ENCODE data around the gene INPP1.

Gene INPP1

DNA sequence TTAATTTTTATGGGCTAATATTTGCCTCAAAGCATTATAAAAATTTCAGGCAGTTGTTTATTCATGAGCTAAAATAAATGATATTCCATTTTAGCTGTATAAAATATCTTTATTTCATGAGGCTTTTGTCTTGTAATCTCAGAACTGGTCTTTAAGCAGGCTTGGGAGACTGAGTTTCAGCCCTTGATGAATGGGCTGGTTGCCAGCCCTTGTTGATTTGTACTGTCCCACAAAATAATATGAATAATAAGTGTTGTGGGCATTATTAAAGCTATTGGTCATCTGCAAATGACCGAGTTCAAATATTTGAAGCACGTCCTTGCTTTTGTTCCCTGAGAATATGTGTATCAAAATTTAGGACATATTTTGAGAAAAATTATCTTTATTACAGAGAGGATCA is 18.2 kb downstream of the INPP1 start:
- no peaks in the 10 kb centered on the region for H3K36me3 ChIP-seq (ENCODE audit: insufficient read depth, low read length)
- H3K4me3 ChIP-seq (ENCODE audit: low read depth in 1 of 2, low read length in 2 of 2), result no peak overlapping the region
- H3K9me3 ChIP-seq (ENCODE audit: insufficient read depth, low read length, severe bottlenecking), result no peaks in the 10 kb centered on the region
- DNase-seq (no peak), ATAC-seq (ENCODE audit: insufficient read depth, low read depth) (no peak)
- no peak overlapping the region for H3K9ac ChIP-seq (ENCODE audit: low read depth, low read length)
- no peak overlapping the region for H3K27ac ChIP-seq (ENCODE audit: low read length)
- H3K27me3 ChIP-seq (ENCODE audit: insufficient read depth, low read length, poor library complexity), result no peaks in the 10 kb centered on the region
- H2AFZ ChIP-seq (ENCODE audit: low read depth, low read length), result no peak overlapping the region
- H3K79me2 ChIP-seq (ENCODE audit: insufficient read depth, low read length), result no peaks in the 10 kb centered on the region
- peaks cover 22% of the 10 kb centered on the region for H3K4me1 ChIP-seq (ENCODE audit: insufficient read depth, low read length)
- no peaks in the 10 kb centered on the region for H4K20me1 ChIP-seq (ENCODE audit: insufficient read depth, low read length)
- TF ChIP-seq, protein P1, sequence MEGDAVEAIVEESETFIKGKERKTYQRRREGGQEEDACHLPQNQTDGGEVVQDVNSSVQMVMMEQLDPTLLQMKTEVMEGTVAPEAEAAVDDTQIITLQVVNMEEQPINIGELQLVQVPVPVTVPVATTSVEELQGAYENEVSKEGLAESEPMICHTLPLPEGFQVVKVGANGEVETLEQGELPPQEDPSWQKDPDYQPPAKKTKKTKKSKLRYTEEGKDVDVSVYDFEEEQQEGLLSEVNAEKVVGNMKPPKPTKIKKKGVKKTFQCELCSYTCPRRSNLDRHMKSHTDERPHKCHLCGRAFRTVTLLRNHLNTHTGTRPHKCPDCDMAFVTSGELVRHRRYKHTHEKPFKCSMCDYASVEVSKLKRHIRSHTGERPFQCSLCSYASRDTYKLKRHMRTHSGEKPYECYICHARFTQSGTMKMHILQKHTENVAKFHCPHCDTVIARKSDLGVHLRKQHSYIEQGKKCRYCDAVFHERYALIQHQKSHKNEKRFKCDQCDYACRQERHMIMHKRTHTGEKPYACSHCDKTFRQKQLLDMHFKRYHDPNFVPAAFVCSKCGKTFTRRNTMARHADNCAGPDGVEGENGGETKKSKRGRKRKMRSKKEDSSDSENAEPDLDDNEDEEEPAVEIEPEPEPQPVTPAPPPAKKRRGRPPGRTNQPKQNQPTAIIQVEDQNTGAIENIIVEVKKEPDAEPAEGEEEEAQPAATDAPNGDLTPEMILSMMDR (IDR thresholded peaks at IDR 0.05; ENCODE audit: borderline replicate concordance, extremely low read depth, low read length, poor library complexity, severe bottlenecking), result no peak
- TF ChIP-seq EZH2 (IDR thresholded peaks at IDR 0.05; ENCODE audit: borderline replicate concordance, low read depth, low read length, severe bottlenecking), result no peak
- no peak overlapping the region for H3K4me2 ChIP-seq (ENCODE audit: insufficient read depth, low read length)

DNA sequence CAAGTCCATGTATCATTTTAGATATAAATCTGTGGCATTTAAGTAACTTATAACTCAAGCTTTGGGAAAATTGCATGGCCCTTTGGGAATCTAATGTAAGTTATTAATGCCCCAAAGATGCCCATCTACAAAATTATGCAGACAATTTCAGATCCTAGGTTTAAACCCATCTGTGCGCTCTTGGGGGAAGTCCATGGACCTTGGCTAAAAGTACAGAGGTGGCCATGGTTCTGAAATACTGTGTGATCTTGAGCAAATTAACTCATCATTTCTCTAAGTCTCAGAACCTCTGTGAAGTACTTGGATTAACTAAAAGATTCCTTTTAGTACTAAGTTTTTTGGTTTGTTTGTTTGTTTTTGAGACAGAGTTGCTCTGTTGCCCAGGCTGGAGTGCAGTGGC is 19.5 kb downstream of the INPP1 start:
- Histone ChIP-seq H3K9me3 (ENCODE audit: insufficient read depth, low read length, severe bottlenecking) (no peaks in the 10 kb centered on the region), H3K4me3 (ENCODE audit: low read depth in 1 of 2, low read length in 2 of 2) (no peak overlapping the region), H3K79me2 (ENCODE audit: insufficient read depth, low read length) (no peaks in the 10 kb centered on the region), H3K4me2 (ENCODE audit: insufficient read depth, low read length) (no peak overlapping the region), H4K20me1 (ENCODE audit: insufficient read depth, low read length) (no peaks in the 10 kb centered on the region), H2AFZ (ENCODE audit: low read depth, low read length) (no peak overlapping the region), H3K27ac (ENCODE audit: low read length) (no peak overlapping the region), H3K36me3 (ENCODE audit: insufficient read depth, low read length) (no peaks in the 10 kb centered on the region), H3K4me1 (ENCODE audit: insufficient read depth, low read length) (peaks cover 22% of the 10 kb centered on the region), H3K9ac (ENCODE audit: low read depth, low read length) (no peak overlapping the region), H3K27me3 (ENCODE audit: insufficient read depth, low read length, poor library complexity) (no peaks in the 10 kb centered on the region)
- DNase-seq (no peak), ATAC-seq (ENCODE audit: insufficient read depth, low read depth) (no peak)
- TF ChIP-seq, protein P1 (IDR thresholded peaks at IDR 0.05; ENCODE audit: borderline replicate concordance, extremely low read depth, low read length, poor library complexity, severe bottlenecking), result no peak
- TF ChIP-seq EZH2 (IDR thresholded peaks at IDR 0.05; ENCODE audit: borderline replicate concordance, low read depth, low read length, severe bottlenecking), result no peak

DNA sequence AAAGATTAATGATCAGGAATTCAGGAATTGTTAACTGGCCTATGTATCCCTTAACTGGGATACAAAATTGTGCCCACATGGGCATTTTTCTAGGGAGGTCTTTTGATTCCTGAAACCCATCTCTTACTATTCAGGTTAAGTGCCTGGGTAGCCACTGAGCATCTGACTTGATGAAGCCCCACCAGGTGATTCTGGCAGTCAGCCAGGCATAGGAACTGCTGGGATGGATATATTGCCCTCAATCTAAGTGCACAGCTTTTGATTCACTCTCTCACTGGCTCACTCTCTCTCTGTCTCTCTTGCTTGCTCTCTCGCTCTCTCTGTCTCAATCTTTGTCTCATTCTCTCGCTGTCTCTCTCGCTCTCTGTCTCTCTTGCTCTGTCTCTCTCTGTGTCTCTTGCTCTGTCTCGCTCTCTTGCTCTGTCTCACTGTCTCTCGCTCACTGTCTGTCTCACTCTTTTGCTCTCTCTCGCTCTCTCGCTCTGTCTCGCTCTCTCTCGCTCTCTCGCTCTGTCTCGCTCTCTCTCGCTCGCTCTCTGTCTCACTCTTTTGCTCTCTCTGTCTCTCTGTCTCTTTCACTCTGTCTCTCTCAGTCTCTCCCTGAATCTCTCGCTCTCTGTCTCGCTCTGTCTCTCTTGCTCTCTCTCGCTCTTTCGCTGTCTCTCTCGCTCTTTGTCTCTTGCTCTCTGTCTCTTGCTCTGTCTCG is 22.3 kb downstream of the INPP1 start:
- no peak overlapping the region for H3K4me3 ChIP-seq (ENCODE audit: low read depth in 1 of 2, low read length in 2 of 2)
- no peak overlapping the region for H2AFZ ChIP-seq (ENCODE audit: low read depth, low read length)
- no peak overlapping the region for H3K9ac ChIP-seq (ENCODE audit: low read depth, low read length)
- no peaks in the 10 kb centered on the region for H3K27me3 ChIP-seq (ENCODE audit: insufficient read depth, low read length, poor library complexity)
- no peak overlapping the region for H3K4me2 ChIP-seq (ENCODE audit: insufficient read depth, low read length)
- H3K79me2 ChIP-seq (ENCODE audit: insufficient read depth, low read length), result no peaks in the 10 kb centered on the region
- H3K9me3 ChIP-seq (ENCODE audit: insufficient read depth, low read length, severe bottlenecking), result no peaks in the 10 kb centered on the region
- H3K27ac ChIP-seq (ENCODE audit: low read length), result no peak overlapping the region
- no peaks in the 10 kb centered on the region for H4K20me1 ChIP-seq (ENCODE audit: insufficient read depth, low read length)
- no peak for DNase-seq
- no peak for ATAC-seq (ENCODE audit: insufficient read depth, low read depth)
- TF ChIP-seq, protein P1 (IDR thresholded peaks at IDR 0.05; ENCODE audit: borderline replicate concordance, extremely low read depth, low read length, poor library complexity, severe bottlenecking), result no peak
- TF ChIP-seq EZH2 (IDR thresholded peaks at IDR 0.05; ENCODE audit: borderline replicate concordance, low read depth, low read length, severe bottlenecking), result no peak
- no peaks in the 10 kb centered on the region for H3K36me3 ChIP-seq (ENCODE audit: insufficient read depth, low read length)
- H3K4me1 ChIP-seq (ENCODE audit: insufficient read depth, low read length), result peaks cover 1% of the 10 kb centered on the region; the same call in 1 of the 2 replicates

All from DND-41 (cell line).